Measurements from ENCODE around the gene HLF.

The HLF gene

DNA sequence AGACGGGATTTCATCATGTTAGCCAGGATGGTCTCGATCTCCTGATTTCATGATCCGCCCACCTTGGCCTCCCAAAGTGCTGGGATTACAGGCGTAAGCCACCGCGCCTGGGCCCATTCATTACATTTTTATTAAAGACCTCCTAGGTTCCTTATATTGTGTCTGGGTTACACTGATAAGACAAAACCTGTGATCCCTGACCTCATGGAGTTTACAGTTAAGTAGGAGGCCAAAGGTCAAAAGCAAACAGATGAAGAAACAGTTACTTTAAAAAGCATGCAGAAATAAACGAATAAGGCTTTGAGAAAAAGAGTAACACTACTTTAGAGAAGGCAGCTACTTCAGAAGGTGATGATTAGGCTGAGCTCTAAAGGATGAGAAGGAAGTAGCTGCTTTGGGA lies 14.9 kb upstream of the HLF start:
- no peak for DNase-seq (ENCODE audit: low read depth in 1 of 2, low spot score in 1 of 2)

DNA sequence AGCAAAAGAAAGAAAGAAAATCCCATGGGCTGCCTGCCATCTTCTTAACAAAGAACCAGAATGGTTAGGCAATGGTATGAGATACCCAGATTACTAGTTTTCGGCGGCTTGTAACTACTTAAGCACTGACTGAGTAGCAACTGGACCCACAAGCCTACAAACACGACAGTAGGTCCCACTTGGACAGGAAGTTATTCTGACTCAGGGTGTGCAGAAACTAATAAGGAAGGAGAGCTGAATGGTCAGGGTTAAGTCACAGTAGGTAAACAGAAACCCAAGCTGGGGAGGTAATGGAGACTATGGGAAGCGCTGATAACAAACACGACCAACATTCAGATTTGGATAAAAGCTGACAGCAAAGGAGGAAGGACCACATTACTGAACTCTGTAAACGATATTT lies 10.4 kb upstream of the HLF start:
- DNase-seq (ENCODE audit: low read depth in 1 of 2, low spot score in 1 of 2) = no peak

DNA sequence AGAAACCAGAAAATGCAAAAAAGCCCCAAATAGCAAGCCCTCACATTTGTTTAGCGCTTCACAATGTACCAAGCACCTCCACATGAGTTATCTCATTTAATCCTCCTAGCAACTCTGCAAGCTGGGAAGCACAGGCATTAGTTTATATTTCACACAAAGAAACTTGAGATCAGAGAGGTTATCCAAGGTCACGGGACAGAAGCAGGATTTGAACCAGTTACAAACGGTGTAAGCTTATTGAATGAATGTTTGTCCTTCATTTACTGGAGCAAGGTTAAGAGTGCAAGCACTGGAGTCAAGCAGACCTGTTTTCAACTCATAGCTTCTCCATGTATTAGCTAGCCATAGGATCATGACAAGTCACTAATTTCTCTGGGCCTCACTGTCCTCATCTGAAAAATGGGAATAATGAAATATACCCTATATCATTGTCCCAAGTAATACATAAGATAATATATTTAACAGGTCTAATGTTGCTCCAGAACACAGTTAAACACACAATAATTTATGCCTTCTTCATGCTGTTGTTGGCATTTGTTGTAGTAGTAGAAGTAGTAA lies 6.1 kb upstream of the HLF start:
- DNase-seq (ENCODE audit: low read depth in 1 of 2, low spot score in 1 of 2) = no peak

DNA sequence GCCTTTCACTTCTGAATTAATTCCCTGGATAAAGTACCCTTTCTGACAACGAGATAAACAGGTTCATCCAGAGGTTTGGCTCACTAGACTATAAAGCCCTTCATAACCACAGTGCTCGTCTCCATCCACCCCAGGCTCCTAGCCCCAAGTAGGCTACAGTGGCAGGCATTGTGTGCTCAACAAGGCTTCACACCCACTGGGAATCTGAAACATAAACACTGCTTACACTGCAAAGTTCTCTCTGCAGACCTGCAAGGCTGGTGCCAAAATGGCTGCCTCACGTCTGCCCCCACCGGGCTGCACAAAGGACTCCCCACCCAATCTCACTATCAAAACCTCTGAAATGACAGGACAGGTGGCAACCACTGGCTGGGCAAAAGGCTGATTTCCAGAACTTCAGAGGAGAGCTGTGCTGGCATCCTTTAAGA lies 5.1 kb upstream of the HLF start:
- DNase-seq (ENCODE audit: low read depth in 1 of 2, low spot score in 1 of 2) = no peak

DNA sequence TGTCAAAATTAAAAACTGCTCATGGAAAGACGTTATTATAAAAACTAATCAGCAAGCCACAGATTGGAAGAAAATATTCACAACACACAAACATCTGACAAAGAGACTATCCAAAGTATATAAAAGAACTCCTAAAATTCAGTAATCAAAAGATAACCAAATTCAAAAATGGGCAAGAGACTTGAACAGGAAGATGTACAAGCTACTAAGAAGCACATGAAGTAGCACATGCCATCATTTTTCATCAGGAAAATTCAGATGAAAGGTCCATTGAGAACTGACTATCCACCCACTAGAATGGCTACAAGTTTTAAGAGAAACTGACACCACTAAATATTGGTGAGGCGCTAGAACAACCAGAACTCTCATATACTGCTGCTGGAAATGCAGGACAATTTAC lies 3.4 kb upstream of the HLF start:
- no peak for DNase-seq (ENCODE audit: low read depth in 1 of 2, low spot score in 1 of 2)

DNA sequence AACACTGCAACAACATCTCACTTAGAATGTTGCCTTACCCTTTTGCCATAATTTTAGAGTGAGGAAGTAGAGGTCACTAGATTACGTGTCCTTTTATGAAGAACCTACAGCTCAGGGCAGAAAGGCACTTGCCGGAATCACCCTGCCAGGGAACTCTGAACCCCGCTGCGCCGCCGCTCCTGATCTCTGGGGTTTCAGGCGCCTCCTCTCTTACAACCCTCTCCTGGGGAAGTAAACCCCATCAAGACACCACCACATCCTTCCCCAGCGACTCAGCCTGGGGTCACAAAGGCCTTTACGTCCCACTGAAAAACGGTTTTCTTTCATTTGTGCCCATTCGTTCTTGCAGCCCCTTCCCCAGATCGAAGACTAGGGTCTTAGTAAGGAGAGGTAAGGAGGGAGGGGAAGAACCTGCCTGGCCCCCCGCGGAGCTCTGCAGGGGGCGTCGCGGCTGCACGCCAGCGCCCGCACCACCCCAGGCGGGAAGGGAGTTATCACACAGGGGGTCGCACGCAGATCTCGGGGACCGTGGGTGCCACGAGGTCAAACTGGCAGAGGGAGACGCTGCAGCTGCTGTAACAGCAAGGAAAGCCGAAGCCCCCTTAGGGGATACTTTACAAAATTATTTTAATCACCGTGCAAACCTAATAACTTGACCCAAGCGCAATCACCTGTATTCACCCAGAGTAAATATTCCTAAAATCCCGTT lies 1.0 kb upstream of the HLF start:
- DNase-seq (ENCODE audit: low read depth in 1 of 2, low spot score in 1 of 2) = no peak

DNA sequence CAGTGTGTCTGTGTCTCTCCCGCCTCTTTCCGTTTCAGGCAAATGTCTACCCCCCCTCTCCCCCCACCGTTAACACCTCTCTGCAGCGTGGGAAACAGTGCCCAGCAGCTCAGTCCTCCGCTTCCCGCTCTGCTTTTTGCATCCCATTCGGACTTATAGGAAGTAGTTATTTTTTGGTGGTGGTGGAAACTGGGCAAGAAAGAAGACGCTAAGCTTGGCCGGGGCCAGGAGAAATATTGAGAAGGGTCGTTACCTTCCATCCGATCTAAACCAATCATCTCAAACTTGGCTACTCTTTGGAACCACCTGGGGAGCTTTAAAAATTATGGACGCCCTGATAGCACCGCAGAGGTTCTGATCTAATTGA lies 499 bp upstream of the HLF start:
- DNase-seq (ENCODE audit: low read depth in 1 of 2, low spot score in 1 of 2) = no peak

DNA sequence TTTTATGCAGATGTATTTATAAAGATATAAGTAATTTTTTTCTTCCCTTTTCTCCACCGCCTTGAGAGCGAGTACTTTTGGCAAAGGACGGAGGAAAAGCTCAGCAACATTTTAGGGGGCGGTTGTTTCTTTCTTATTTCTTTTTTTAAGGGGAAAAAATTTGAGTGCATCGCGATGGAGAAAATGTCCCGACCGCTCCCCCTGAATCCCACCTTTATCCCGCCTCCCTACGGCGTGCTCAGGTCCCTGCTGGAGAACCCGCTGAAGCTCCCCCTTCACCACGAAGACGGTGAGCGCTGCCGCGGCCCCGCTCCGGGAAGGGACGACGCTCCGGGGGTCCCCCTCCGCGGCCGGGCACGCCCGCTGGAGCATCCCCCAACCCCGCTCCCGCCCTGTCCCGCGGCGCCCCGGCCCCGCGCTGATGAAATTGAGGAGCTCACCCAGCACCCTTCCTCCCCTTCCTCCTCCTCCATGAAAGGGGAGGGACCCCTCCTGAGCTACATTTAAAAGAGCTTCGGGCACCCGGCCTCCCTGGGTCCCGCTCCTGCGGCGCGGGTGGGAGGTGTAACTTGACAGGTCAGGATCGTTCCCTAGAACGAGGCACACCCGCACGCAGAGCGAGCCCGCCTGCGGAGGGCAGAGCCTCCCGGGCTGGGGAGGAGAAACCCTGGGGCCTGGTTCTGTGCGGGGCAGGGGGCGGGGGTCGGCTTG lies 706 bp downstream of the HLF start:
- DNase-seq (ENCODE audit: low read depth in 1 of 2, low spot score in 1 of 2) = peak in 1 of 2 donors; percentile 1

DNA sequence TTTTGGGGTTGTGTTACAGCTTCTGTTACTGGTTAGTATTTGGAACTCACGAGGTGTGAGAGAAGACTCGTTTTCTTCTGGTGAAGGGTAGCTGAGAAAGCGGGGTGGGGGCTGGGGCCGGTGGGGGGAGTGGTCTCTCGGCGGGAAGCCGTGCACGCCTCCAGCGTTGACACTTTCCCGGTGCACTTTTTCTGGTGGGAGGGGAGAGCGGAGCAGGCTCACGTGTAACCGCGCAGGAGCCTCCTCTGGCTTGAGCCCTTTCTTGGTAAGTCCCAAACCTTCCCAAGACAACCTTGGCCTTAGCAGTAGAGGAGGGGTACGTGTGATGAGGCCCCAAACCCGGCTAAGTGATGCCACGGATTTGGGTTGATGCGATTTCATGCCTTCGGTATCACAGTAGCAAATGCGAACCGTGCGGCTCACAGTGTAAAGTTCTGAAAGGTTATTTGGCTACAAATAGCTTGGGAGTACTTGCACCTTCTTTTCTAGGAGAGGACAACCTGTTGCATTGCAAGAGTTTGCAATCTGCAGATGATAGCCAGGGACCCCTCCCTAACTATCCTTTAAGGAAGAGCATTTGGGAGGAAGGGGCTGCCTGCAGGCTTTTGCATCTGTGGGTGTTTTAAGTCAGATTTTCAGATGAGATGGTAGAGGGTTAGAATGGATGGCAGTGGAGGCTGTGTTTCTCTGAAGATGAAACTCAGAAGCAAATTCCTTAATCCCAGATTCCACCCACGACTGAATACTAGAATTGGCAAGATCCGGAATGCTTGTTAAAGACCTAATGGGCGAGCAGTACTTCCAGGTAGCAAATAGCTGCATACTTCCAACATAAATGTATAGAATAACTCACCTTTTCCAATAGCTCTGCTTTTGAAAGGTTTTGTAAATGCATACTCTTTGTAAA lies 1.5 kb downstream of the HLF start:
- no peak for DNase-seq (ENCODE audit: low read depth in 1 of 2, low spot score in 1 of 2)

DNA sequence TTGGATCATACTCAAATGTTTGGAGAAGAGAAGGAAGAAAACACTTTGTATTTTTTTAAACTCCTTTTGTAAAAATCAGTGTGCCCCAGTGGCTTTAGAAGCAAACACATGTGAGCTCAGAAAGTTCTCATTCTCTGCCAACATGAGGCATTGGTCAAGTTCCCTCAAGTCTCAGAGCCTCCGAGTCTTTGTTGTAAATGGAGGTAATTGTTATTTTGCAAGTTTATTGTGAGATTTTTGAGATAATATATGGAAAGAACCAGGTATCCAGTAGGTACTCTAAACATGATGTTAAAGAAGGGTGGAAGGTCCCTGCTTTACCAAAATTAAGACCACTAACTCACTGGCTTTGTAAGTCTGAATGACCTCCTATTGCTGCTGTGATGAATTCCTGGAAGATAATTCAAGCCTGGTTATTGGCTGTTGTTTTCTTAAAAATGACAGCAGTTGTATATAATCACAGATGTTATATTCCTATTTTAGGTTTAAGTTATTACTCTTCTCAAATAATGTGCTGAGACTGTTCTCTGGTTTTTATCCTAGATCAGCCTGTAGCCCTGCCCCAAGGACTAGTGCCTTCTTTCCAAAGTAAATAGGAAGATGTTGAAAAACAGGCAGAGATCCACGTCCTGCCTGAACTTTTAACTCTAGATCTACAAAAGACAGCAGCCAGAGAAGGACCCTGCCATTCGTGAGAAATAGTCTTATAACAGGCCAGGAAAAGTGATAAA lies 2.4 kb downstream of the HLF start:
- DNase-seq (ENCODE audit: low read depth in 1 of 2, low spot score in 1 of 2) = no peak

DNA sequence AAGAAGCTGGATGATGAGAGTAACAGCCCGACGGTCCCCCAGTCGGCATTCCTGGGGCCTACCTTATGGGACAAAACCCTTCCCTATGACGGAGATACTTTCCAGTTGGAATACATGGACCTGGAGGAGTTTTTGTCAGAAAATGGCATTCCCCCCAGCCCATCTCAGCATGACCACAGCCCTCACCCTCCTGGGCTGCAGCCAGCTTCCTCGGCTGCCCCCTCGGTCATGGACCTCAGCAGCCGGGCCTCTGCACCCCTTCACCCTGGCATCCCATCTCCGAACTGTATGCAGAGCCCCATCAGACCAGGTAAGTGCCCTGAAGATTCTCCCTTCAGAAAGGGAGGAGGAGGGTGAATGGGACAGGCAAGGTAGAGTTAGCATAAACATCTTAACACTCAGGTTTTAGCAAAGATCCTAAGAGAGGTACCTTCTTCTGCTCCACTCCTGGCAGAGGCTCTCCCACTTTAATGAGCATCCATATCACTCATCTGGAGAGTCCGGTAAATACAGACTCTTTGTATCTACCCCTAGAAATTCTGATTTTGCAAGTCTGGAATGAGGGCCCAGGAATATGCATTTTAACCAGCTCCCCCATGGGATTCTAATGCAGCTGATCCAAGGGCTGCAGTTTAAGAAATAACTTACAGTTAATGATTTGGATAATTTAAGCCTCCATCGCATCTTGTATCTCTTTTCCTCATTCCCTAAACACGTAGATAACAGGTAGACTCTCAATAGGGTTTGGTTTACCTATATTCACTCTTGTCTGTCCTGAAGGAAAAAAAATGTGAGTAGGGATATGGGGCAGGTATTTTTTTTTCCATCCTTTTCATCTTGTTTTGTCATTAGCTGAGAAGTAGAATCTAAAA lies 3.3 kb downstream of the HLF start:
- no peak for DNase-seq (ENCODE audit: low read depth in 1 of 2, low spot score in 1 of 2)

DNA sequence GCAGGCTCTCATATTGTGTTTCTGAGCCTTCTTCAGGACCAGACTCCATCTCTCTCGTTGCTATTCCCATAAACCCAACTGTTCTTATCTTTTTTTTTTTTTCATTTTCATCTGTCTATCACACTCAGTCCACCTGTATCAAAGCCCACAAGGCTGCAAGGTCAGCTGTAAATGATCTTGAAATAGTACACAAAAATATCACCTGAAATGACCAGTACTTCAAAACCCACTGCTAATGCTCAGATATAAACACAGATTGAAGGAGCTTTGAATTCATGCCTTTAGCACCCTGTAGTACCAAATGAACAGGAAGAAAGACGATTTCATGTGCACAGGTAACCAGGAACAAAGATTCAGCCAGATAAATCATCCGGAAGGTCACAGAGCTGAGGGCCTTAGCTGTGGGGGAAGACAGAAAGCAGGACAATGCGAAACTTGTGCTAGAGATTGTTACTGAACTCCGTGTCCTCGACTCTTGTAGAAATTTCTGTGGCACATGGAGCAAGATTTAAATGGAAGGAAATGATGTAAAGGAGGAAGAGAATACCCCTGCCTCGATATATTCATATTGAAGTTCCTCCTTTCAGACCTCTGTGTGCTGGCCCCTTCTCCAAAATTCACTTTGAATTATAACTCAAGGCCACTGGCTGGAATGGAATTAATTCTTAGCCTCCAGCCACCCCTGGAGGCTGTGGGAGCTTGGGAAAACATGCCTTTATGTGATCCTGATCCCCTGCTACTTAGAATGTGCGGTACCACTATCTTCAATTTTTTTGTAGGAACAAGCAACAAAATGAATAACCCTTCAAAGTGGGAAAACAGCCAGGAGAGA lies 4.1 kb downstream of the HLF start:
- DNase-seq (ENCODE audit: low read depth in 1 of 2, low spot score in 1 of 2) = no peak

DNA sequence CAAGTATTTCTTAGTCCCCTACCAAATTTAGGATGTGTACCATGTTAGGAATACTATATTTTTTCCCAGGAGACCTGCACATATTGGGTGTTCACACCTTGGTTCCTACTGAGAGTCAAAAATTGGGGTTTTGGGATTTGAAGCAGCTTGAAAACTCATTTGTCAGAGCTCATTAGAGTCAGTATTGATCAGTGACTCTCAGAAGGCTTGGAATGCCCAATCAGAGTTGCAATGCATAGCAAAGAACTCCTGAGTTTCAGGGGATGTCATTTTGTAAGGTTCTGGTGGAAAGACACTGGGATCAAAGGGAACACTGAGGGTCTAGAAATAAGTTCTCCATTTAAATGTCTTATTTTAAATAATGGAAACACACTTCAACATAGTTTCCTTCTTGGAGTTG lies 5.1 kb downstream of the HLF start:
- no peak for DNase-seq (ENCODE audit: low read depth in 1 of 2, low spot score in 1 of 2)

DNA sequence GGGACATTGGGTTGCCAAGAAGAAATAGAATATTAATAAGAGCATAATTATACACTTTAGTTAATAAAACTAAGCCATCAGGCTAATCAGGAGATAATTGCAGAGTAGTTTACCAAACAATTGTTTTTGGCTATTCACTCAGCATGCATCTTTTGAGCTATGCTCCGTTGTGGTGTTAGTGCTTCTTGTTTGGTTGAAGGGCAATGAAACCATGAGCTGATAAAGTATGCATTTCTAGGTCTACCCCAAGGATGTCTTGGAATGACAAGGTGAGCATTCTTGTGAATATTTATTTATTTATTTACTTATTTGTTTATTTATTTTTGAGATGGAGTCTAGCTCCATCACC lies 6.4 kb downstream of the HLF start:
- DNase-seq (ENCODE audit: low read depth in 1 of 2, low spot score in 1 of 2) = no peak

DNA sequence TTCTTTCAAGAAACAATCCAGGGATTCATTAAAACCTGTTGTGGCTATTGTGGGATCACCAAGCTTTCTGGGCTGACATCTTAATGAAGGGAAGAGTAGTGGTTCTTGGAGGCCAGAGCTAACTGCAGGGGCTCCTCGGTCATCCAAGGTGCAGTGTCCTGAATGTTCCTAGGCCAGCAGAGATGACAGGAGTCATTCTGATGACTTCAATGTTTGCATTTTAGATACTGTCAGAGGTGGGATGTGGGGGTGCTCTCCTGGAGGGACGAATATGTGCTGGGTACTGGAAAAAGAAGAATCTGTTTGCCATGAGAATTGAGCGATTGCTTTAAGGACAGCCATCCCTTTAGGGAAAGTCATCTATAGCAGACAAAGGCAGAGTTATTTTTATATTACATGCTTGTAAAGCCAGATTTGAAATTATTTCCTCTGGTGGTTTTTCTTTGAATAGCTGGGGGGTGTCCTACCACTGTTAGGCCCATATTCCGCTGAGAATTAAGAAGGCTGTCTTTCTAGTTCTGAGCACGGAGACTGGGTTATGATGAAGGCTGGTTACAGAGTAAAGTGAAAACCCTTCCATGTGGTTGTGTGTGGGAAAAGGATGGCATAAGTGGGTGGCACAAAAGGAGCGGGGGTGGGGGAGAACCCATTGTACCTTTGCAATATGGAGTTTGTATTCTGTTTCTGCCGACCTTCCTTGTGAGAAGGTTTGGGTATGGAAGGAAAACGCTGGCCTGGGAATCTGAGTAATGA lies 7.4 kb downstream of the HLF start:
- no peak for DNase-seq (ENCODE audit: low read depth in 1 of 2, low spot score in 1 of 2)

DNA sequence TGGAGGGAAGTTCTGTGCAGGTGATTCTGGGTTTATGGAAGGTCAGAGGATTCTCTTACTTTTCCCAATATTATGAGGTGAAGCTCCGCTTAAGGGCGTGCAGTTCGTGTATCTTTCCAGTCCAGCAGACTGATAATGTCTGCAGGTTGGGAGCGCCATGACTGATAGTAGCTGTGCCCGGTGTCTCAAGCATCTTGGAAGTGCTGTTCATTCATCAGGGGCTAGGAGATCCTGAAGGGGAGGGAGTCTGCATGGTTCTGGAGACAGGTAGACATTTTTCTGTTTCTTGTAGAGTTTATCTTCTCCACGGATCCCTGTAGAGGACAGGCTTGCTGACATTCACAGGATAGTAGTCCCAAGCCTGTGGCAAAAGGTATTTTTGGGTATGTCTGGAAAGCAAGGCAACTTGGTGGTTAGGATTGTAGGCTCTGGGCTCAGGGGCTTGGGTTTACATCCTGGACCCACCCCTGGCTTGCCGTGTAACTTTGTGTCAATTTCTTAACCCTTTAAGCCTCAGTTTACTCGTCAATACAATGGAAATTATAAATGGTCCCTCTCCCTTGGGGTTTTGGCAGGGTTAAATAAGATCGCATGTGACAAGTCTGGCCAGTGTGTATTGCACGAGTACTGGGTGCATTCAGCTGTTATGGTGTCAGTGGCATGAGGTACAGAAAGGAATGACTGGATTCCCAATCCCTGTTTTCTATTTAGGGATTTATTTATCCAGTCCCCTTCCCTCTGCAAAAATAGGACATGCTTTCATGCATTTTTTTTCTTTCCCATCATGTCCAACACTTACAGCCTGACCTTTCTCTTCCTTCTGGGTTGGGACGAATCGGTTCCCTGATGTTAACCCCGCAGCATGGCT lies 8.2 kb downstream of the HLF start:
- no peak for DNase-seq (ENCODE audit: low read depth in 1 of 2, low spot score in 1 of 2)

DNA sequence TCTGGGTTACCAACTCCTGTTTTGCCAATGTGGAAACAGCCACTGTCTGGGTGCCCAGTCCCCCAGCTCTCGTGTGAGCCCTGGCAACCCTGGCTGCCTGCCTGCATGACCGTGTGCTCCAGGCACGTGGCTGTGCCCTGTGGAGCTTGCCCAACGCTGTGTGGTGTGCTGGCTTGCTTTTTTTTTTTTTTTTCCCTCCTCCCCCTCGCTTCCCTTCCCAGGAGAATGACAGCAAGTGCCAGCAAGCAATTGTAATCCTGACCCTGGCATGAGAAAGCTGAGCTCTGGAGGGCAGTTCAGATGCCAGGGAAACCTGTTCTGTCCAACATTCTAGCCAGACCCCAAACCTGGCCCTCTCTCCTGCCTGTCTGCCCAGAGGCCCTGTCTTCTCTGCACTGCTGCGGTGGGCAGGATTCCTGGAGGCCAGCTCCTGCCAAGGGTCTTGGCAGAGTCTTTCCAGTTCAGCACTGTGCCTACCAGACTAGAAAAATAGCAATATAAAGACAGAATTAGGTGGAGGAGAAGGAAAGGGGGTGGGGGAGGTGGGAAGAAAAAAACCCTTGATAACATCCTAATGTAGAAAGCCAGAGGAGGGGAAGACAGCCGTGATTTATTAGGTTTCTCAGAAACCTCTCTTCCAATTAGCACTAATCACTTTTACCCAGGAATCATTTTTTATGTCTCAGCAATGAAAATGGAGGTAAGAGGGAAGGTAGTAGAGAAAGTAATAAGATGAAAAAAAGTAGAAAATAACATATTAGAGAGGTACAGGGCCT lies 9.0 kb downstream of the HLF start:
- no peak for DNase-seq (ENCODE audit: low read depth in 1 of 2, low spot score in 1 of 2)

All from activated CD4-positive, alpha-beta T cell treated with anti-CD3 and anti-CD28 coated beads, Interleukin-2, amount 50 U/mL, for 24 hours (primary cell).